ENCODE data around the gene PDE6C. TPM values are rescaled to one million over a fixed set of nuclear protein-coding genes. Genes with fewer than 3 reads are reported as not detected.
"Not testable (repeated sequence)": the region's sequence is repeated elsewhere in the genome, so short reads cannot be mapped to it uniquely, and the experiment has no call there.

The PDE6C gene
- total RNA-seq, 1 donor from 2014 or later = not detected

DNA sequence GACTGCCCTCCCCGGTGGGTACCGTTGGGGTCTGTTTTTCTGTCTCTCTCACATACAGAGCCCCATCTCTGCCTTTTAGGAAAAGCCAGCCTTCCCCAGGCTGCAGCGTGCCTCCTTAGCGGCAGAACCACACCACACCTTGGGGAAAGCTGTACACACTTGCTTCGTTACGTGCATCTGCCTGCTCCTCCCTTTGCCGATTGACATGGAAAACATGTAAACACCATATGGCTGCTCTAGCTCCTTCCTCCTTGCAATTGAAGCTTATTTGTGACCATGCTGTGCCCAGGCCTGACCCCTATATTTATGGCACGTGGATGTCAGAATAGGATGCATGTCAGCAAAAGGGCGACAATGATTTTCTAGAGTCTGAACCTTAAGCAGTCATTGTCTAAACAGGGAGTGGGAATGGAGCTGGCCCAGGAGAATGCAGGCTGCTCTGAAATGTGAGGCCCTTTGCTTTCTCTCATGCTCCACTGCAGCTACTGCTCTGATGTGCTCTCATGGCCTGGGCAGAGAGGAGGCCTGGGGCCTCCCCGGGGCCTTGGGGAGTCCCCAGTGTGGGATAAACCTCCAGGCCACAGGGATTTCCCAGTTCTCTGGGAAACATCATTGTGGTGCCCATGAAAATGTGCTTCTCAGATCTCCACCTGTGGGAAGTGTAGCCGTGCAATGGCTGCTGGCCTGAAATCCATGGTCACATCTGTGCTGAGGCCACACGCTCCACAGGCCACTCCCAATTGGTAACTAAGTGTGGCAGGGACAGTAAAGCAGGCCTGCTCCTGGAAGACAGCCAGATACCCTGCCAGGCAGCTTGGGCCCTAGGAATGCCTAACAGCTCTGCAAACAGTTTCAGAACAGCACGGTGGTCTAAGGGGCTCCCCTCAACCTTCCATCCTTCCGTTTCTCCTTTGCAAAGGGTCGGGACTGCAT is 18.6 kb downstream of the PDE6C start:
- ATAC-seq = no peak

DNA sequence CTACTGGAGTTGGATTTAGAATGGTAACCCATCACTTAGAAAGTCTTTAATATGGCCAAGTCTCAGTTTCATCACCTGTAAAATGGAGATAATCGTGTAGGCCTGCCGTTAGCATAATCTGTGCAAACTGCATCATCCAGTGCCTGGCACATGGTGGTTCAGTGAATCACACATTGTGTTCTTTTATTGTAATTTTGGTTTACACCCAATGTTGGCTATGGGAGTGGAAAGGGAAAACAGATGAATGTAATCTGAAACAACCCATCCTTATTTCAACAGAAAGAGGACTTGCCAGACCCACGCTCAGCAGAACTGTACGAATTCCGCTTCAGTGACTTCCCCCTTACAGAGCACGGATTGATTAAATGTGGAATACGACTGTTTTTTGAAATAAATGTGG is 27.5 kb downstream of the PDE6C start:
- no peak for ATAC-seq

DNA sequence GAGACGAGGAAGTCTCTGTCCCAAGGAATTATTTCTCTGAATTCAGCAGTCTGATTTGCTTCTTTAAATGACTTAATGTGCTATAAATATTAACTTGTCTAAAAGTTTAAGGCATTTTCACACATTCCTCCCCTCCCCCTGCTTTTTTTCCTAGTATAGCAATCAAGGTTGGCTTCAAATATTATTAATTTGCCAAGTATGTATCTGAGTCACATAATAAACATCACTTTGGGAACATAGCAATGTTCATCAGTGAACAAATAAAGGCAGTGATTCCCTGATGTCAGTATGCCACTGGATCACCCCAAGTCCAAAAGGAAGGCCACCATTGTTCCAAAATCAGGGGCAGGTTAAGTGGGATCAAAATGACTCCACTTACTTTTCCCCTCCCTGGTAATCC is 40.5 kb downstream of the PDE6C start:
- ATAC-seq = no peak

DNA sequence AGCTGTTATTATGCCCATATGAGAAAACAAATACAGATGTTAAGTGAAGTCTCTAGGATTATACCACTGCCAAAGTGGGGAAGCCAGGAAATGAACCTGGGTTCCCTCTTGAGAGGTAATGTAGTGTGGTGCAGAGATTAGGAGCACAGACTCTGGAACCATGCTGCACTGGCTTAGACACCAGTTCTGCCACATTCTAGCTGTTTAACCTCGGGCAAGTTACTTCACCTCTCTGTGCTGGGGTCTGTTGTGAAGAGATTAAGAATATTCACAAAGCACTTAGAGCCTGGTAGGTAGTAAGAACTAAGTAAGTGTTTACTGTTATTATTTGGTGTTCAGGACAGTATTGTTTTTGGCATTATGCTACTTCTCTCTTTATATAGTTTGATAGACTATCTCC is 41.9 kb downstream of the PDE6C start:
- no peak for ATAC-seq

DNA sequence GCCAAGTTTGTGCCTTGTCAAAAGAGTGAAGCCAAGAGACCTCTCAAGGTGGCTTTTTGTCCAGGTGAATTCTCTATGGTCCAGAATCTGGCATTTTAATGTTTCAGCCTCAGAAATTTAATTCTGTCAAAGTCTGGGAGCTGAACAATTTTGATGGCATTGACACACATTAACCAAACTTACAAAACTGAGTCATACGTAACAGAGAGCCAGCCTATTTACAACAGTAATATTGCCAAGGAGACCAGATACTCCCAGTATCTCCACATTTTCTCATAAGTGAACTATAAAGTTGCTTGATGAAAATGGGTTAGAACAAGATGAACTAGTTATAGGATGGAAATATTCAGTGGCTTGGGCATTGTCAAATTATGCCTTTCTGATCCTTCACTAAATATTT is 43.8 kb downstream of the PDE6C start:
- no peak for ATAC-seq

DNA sequence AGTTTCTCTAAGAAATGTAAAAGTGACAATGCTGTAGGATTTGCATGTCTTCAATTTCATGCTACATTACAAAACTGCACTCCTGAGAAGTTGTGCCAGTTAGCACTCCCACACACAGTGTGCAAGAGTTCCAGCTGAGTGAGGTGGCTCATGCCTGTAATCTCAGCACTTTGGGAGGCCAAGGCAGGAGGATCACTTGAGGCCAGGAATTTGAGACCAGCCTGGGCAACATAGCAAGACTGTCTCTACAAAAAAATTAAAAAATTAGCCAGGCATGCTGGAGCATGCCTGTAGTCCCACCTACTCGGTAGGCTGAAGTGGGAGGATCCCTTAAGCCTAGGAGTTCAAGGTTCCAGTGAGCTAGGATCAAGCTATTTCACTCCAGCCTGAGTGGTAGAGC is 45.4 kb downstream of the PDE6C start:
- ATAC-seq = no peak

DNA sequence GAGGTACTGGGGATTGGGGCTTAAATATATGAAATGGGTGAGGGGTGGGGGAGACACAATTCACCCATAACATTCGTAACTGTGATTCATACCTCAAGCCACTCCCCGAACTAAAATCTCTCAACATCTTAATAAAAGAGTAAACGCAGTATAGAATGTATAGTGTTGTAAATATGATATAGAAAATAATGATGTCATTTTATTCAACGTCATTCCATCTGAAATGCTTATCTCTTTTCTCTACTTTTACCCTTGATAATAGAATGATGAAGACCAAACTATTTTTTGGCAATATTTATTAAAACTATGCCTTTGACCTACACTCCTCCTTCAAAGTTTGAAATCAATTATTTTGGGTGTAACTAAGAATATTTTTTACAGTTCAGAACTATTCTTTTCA is 53.7 kb downstream of the PDE6C start:
- no peak for ATAC-seq

DNA sequence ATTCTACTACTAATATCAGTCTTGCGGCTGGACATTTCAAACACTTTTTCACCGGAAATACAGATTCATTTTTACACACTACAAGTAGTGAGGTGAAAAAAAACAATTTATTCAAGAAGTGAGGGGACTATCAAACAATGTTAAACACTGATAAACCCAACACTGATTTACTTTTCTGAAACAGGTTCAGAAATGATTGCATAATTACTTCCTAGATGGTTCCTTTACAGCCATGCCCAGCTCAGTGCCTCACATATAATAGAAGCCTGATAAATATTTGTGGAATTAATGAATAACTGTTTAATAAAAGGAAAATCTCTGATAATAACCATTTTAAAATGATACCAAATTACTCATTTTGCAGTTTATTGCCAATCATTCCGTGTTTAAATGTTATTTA is 55.5 kb downstream of the PDE6C start:
- ATAC-seq = no peak

DNA sequence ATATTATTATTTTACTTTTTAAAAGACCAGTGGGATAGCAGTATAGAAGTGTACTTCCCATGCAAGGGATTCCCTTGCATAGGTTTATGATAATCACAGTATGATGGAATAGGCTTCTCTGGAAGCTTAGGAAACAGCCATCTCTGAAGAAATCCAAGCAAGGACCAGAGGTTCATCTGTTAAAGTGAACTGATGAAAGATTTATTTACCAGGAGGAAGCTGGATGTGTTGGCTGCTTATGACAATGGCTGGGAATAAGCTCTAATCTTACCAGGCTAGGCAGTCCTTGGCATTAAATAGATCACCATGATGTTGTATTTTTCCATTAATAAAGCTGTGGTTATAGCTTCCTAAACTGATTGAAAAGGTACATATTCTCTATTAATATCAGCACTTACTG is 58.0 kb downstream of the PDE6C start:
- ATAC-seq = no peak

DNA sequence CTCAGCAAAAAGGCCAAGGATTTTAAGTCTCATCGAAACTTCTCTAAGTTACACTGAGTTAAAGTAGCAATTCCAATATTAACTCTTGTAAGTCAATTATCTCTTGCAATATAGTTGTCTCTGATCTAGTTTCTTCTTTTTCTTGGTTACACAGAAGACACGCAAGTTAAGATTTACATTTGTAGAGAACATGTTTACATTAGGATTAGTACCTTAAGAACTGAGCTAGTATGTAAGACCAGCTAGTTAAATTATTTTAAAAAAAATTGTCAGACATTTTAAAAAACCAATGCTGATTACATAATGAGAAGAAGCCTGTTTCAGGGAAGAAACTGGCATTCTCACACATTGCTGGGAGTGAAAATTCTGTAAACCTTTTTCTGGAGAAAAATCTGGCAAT is 58.7 kb downstream of the PDE6C start:
- no peak for ATAC-seq

DNA sequence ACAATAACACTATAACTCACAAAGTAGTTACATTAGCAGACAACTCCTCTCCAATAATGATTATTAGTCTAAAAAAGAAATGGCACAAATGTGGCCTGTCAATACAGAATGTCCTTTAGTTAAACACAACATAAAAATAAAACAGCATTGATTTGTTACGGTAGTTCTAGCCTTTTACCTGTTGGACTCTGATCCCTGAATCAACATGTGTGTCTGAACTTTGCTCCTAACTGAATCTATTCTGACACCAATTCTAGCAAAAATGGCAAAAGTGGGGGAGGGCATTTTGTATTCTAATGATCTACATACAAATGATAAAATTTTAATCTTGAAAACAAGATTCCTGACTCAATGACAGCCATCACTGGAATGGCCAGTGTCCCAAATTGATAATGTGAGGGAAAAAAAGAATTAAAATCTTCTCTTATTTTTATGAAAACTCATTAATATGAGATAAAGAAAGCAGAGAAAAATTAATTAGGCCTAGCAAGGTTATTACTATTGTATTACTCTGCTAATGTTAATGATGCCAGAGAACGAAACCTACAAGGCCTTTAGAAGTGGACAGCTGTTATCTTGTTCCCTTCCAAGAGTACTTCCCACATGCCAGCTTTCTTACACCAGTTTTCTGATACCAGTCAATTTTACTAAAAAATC is 59.8 kb downstream of the PDE6C start:
- ATAC-seq = no peak

DNA sequence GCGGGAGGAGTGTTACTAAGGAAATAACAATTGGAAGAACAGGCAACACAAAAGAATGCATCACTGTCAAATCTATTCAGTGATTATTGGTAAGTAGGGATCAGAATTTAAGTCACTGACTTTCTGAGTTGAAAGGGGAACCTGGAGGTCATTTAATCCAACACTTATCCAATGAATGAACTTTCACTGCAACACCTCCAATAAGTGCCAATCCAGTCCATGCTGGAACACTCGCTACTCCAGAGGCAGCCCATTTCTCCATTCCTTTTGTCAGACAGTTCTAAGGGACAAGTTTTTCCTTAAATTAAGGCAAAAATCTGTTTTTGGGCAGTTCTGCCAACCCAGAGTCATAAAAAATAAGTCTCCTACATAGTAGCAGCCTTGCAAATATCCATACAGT is 60.6 kb downstream of the PDE6C start:
- ATAC-seq = no peak

DNA sequence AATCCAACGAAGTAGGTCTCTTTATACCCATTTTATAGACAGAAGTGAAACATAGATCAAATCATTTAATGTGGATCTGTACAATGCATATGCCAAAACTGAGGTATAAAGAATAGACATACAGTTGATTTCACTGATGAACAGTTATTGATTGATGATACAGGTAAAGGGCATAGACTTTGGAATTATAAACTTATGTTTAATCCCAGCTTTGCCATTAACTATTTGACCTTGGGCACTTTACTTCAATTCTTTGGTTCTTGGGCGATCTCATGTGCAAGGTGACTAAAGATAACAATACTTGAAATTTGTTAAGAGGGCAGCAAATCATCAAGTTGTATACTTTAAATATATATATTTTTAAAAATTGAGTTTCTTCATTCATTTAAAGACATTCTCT is 61.5 kb downstream of the PDE6C start:
- ATAC-seq = no peak

DNA sequence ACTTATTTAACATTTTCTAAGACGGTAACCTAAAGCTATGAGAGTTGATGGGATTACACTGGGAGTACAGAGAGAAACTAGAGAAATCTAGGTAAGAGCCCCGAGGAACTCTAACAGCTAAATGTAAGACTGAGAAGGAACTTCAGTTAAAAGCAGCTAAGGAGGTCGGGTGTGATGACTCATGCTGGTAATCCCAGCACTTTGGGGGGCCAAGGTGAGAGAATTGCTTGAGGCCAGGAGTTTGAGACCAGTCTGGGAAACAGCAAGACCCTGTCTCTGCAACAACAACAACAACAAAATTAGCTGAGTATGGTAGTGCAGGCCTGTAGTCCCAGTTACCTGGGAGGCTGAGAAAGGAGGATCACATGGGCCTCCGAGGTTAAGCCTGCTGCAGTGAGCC is 66.0 kb downstream of the PDE6C start:
- ATAC-seq = no peak

DNA sequence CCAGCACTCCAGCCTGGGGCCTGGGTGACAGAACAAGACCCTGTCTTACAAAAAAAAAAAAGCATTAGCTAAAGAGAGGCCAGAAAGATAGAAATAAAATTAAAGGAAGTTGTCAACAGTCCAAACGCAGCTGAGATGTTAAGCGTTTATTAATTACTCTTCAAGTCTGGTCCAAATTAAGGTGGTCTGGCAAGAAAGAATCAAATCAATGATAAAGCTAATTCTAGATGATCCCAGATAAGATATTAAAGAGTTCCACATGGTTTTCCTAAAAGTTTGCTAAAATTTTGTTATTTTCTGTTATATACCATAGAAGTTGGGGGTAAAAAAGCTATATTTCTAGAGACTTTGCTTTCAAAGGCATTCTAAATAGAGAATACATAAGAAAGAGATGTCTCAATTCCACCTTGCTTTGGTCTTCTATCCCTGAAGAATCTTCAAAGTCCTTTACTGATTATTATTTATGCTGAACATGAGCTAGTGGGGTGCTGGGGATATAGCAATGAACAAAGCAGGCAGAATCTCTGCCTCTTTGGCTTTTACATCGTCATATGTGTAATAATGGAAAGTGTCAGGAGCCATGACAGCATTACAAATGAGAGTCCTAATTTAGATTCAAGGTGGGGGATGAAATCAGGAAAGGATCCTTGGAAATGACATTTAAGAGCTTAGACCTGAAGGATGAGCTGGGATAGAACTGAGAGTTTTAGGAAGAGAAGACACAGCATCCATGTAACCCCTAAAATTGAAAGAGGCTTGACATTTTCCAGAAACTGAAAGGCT is 66.7 kb downstream of the PDE6C start:
- ATAC-seq = no peak

DNA sequence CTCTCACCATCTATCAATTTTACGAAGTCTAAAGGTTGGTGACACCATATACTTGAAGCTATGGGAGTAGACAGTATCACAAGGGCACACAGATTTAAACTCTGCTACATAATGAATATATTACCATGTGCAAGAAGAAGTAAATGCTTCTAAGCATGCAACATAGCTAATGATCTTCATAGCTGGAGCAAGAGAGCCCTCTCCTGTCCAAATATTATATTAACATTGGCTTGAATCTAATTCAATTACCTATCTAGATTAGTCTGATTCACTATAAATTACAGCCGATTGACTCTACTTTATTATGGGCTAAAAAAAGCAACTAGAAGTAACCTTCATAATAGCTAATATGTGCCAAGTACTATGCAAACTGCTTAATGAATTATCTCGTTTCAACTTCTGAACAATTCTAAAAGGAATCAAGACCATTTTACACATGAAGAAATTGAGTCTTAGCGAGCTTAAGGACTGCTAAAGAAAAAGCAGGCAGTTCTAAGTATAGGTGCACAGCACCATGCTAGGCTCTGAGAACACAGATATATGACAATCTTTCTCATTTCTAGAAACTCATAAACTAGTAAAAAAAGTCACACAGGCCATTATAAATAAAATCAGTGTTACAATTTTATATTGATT is 68.2 kb downstream of the PDE6C start:
- peak; percentile 60 for ATAC-seq

DNA sequence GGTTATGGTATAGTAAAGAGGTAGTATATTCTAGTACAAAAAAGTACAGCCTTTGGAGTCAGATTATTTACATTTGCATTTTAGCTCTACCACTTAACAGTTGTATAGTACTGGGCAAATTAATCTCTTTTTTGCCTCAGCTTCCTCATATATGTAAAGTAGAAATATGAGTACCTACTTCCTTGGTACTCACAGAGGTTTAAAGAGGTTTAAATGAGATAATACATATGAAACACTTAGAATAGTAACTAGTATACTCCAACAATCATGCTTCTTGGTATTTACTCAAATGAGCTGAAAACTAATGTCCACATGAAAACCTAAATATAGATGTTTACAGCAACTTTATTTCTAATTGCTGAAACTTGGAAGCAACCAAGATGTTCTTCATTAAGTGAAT is 75.4 kb downstream of the PDE6C start:
- ATAC-seq = no peak

DNA sequence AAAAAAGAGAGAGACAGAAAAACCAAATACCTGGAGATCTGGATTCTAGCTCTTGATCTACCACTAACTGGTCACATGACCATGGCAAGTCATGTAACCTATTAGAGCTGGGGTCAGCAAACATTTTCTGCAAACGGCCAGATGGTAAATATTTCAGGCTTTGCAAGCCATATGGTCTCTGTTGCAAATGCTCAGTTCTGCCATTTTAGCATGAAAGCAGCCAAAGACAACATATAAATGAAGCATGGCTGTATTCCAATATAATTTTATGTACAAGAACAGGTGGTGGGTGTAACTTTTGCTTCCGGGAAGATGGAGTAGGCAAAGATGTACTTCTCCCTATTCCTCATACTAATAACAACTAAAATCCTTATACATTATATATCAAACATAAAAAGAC is 83.4 kb downstream of the PDE6C start:
- no peak for ATAC-seq

DNA sequence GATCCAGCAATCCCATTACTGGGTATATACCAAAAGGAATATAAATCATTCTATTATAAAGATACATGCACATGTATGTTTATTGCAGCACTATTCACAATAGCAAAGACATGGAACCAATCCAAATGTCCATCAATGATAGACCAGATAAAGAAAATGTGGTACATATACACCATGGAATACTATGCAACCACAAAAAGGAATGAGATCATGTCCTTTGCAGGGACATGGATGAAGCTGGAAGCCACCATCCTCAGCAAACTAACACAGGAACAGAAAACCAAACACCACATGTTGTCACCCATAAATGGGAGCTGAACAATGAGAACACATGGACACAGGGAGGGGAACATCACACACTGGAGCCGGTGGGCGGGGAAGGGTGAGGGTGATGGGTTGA is 84.2 kb downstream of the PDE6C start:
- ATAC-seq = not testable (repeated sequence)

DNA sequence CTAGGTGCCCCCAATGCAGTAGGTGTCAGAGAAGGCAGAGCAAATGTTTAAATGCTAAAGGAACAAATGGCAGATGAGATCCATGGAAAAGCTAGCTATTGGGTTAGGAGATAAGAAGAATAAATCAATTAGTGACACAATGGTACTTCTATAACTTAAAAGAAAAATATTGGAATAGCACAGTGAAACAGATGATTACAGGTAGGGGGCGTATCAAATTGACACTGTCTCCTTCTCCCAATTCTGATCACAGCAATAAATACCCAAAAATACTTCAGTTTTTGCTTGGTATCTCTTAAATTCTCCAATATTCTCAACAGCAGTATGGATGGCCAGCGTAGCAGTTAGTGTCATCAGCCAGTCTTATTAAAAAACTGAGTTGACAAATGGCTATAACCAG is 84.9 kb downstream of the PDE6C start:
- ATAC-seq = no peak

DNA sequence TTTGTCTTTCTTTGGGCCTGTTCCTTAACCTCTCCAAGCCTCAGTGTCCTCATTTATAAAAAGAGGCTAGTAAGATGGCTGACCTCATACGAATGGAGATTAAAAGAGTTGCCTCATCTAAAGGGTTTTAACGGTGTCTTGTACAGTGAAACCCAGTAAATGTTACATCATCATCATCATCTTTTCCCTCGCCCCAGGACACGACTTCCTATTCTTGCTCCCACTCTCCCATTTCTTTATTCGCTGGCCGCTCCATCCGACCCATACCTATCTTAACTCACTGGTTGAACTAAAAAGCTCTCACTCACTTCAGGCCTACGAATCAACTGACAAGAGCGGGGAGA is 89.5 kb downstream of the PDE6C start:
- ATAC-seq = peak; percentile 33

DNA sequence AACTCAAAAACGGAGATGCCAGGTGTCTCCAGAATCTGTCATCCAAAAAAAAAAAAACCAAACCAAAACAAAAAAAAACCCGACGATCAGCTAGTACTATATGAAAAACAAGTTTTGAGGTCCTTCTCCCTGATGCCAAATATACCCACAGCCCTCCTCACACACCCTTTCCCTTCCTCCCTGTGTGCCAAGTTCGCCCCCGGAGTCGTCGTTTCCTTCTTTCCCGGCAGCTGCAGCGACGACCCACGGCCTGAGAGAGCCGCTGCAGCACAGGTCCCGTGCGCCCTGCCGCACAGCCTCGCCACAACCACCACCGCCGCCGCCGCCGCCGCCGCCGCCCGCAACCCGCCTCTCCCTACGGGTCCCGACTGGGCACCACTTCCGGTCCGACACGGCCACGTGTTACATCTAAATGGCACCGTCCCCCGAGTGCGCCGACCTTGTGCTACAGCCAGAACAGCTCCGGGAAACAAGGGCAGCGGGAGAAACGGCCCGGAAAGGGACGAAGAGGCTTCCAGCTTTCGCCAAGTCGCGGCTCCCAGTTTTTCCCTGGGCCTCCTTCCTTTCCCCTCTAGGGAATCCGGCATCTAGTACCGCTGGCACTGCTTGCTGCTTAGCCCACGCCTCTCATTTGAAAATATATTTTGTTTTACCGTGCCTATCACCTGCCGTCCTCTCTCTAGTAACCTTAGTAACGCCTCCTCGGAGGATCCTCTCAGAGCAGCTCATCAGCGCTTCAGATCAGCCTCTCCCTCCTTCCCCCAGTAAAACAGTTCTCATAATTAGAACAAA is 90.1 kb downstream of the PDE6C start, which contains the start of gene FRA10AC1:
Gene FRA10AC1, minus strand, starts transcription at position 383 of the 792 bp plus-strand sequence. CDS start 2,486 bp downstream, outside the sequence.
- peak; percentile 99 for ATAC-seq
